Cardiac fibroblast (primary cell): ENCODE data around the gene CTIF.

ENCODE experiments used
- DNase-seq, 2 donors: peaks; one replicate each; pipeline versions ENCODE4 v3.0.0 to v3.0.0-alpha.2; 2010; ENCODE audit warnings: low read depth in 2 of 2
- H3K4me3 ChIP-seq, 2 donors: replicated peaks in 1 of 2; 1 replicate in 1 of 2; 2 replicates in 1 of 2; pipeline ENCODE4 v1.5.1; 2011; ENCODE audit warnings: low read depth in 2 of 2, low read length in 2 of 2, mild to moderate bottlenecking in 2 of 2, moderate library complexity in 1 of 2
- TF ChIP-seq, protein P1 (sequence below): IDR thresholded peaks from one replicate; pipeline ENCODE4 v1.5.1; 2011; ENCODE audit warnings: low read depth, mild to moderate bottlenecking, low read length, inconsistent platforms

Gene CTIF

DNA sequence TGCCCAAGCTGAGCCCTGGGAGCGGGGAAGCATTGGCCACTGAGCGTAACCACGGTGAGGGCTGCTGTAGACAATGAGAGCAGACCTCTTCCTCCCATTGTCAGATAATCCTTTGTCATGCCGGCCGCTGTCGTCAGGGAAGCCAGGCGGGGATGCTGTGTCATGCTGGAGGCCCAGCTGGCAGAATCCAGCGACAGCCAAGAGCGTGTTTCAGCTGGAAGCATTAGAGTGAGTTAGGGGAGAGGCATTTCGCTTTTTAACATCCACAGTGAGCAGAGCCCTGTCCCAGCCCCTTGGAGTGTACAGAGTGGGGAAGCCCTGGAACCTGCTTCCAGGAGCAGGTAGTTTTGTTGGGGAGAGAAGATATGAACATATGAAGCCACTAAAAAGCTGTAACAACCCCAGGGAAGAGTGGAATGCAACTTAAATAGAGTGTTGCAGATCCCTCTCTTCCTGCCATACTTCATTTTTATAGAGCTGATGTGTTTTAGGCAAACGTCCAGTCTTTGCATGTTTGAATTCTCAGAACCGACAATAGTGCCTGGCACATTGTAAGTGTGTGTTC lies 7.0 kb downstream of the CTIF start:
- no peak overlapping the region for H3K4me3 ChIP-seq
- peak; percentile 81 to 92 for DNase-seq
- TF ChIP-seq, protein P1, sequence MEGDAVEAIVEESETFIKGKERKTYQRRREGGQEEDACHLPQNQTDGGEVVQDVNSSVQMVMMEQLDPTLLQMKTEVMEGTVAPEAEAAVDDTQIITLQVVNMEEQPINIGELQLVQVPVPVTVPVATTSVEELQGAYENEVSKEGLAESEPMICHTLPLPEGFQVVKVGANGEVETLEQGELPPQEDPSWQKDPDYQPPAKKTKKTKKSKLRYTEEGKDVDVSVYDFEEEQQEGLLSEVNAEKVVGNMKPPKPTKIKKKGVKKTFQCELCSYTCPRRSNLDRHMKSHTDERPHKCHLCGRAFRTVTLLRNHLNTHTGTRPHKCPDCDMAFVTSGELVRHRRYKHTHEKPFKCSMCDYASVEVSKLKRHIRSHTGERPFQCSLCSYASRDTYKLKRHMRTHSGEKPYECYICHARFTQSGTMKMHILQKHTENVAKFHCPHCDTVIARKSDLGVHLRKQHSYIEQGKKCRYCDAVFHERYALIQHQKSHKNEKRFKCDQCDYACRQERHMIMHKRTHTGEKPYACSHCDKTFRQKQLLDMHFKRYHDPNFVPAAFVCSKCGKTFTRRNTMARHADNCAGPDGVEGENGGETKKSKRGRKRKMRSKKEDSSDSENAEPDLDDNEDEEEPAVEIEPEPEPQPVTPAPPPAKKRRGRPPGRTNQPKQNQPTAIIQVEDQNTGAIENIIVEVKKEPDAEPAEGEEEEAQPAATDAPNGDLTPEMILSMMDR: no peak

DNA sequence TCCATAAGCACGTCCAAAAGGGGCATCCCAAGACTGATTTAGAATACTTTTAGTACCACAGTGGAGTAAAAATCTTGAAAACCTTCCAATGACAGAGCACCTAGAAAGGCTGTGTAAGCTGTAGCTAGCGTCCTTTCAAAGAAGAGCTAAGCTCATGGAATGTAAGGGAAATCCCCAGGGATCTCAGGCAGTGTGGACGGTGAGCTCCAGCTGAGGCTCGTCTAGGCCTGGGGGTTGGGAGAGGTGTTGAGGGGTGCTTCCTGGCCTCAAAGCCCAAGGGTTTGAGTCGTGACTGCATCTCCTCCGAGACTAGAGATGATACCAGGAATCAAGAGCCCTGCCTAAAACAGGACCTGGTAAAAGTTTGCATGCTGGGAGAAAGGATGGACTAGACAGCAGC lies 7.6 kb downstream of the CTIF start:
- peak; percentile 70 to 87 for DNase-seq
- no peak overlapping the region for H3K4me3 ChIP-seq
- TF ChIP-seq, protein P1: no peak

DNA sequence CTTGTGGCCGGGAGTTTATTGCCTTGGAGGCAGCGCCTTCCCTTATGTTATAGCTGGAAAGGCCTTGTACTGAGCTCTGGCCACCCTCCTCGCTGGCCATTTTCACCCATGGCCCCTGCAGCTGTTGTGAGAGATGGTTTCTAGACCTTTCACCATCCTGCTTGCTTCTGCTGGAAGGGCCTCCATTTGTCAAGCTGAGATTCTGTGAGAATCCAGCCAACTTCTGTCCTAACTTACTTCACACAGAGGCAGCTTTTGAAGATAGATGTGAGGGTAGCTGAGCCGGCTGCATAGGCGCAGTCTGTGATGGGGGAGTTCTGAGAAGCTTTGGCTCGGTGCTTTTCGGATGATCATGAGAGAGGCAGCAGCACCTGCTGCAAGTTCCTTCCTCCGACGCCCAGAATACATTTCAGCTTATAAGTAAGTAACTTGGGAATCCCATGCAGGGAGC lies 8.7 kb downstream of the CTIF start:
- H3K4me3 ChIP-seq: no peak overlapping the region
- DNase-seq: no peak
- TF ChIP-seq, protein P1: no peak

DNA sequence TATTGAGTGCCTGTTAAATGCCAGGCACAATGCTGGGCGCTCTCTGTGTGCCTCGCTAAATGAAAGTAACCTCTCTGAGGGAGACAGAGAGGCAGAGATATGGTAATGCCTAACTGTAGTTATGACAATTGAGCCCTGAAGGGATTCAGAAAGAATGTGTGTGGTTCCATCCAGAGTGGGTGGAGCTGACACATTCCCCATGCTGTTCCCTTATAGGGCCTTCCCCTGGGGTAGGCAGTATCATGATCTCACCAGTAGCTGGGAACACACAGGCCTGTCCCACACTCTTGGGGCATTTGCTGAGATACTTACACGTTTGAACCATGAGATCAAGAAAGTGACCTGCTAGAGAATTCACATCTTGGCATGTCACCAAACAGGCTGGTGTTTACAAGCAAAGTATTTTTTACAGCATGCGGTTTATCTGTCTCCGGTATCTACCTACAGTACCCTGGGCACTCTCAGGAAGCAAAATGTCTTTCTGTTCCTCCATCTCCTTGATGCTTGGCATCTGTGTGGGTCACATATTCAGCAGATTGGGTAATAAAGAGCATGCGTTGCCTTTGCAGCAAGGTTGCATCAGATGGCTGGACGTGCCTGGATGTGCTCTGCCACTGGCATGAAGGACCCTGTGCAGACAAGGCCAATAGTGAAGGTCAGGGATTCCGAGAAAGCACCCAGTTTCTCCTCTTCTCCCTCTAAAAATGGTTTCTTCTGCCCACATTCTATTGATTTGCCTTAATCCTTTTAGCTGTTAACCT lies 9.4 kb downstream of the CTIF start:
- DNase-seq: peak; percentile 65 to 86
- no peak overlapping the region for H3K4me3 ChIP-seq
- TF ChIP-seq, protein P1: no peak

DNA sequence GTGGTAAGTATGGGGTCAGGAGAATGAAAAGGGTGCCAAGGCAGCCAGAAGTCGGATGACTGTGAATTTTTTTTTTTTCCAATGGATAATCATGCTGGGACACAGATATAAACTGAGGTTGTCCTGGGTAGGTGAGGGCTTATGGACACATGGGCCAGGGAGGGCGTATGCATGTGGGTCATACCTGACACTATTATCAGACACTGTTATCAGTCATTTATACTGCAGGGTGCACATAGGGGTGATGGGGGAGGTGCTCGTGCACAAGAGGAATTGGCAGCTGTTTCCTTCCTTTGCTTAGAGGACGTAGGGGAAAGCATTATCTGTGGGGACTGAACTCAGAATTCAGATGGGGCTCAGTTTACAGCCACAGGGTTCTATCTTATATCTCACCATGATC lies 10.1 kb downstream of the CTIF start:
- TF ChIP-seq, protein P1: no peak
- DNase-seq: no peak
- H3K4me3 ChIP-seq: no peak overlapping the region

DNA sequence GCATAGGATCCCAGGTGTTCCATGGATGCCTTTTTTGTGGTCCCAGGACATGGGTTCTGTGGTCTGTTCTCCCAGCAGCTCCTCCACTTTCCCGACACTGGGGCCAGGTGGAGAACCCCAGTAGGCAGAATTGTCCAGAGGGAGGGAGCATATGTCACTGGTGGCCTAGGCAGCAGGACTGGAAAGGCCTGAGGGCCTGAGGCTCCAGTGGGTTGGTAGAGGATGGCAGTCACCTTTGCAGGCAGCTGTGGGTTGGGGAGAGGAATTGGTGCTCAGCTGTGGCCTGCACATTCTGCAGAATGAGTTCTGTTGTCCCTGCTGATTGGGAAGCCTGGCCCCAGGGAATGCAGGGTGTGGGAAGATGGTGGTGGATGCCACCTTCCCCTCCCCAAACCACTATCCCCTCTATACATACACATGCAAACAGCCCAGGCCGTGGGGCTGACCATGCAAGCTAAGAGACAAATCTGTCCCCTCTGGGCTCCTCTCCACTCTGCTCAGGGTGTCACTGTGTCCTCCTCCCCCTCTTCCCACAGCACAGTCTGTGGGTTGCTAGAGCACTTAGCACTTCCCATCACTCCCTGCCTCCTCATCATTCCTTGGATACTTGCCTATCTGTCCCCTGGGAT lies 11.4 kb downstream of the CTIF start:
- TF ChIP-seq, protein P1: no peak
- H3K4me3 ChIP-seq: no peak overlapping the region
- DNase-seq: no peak
